B cell (primary cell): ENCODE results near the gene ITPK1. TPM values are rescaled to one million over a fixed set of nuclear protein-coding genes. Genes with fewer than 3 reads are reported as not detected.

ENCODE experiments used
- ATAC-seq: fragments of 200-7000 bp; cut with Tn5 transposase; one replicate; pipeline ENCODE4 v1.10.0; 2021; ENCODE audit warnings: low read depth, mild to moderate bottlenecking, moderate number of reproducible peaks, moderate library complexity
- CTCF ChIA-PET: fragments of 350-600 bp; sonication (Branson Sonifier 250); formaldehyde crosslinking; loops from one replicate; lab custom pipeline; 2021; ENCODE audit warnings: antibody characterized with exemption, inconsistent platforms; lab: Charles Lee
- POLR2A ChIA-PET: fragments of 350-600 bp; sonication (Branson Sonifier 250); formaldehyde crosslinking; loops from one replicate; lab custom pipeline; 2021; ENCODE audit warnings: antibody characterized with exemption; lab: Charles Lee
- DNase-seq: peaks from one replicate; pipeline ENCODE4 v3.0.0; 2013
- H2AFZ ChIP-seq: 2 replicates; pipeline ENCODE4 v1.6.1; 2012; ENCODE audit warnings: mild to moderate bottlenecking, low read depth, low read length; ENCODE audit not compliant: insufficient read depth, poor library complexity, severe bottlenecking
- H3K27ac ChIP-seq, 2 donors: 1 replicate in 1 of 2; 2 replicates in 1 of 2; pipeline ENCODE4 v1.5.1; 2012 to 2013; ENCODE audit warnings: low read length in 2 of 2, mild to moderate bottlenecking in 2 of 2, moderate library complexity in 1 of 2
- H3K27me3 ChIP-seq, 4 experiments: fragments of 200-600 bp in 1 of 4; sonication (generic) in 1 of 4; replicated peaks in 1 of 4; 1 replicate in 2 of 4; 2 replicates in 2 of 4; pipeline versions ENCODE4 v1.6.1 to v1.7.0; 2013 to 2016; ENCODE audit warnings: low read length in 3 of 4, mild to moderate bottlenecking in 2 of 4, mixed read lengths in 1 of 4, moderate library complexity in 1 of 4; ENCODE audit not compliant: insufficient read depth in 4 of 4, control insufficient read depth in 3 of 4; ENCODE audit errors: control extremely low read depth in 1 of 4
- H3K36me3 ChIP-seq, 2 experiments: replicated peaks in 1 of 2; 1 replicate in 1 of 2; 2 replicates in 1 of 2; pipeline versions ENCODE4 v1.6.1 to v1.7.1; 2013; ENCODE audit warnings: low read length in 1 of 2; ENCODE audit not compliant: insufficient read depth in 2 of 2, control insufficient read depth in 1 of 2; ENCODE audit errors: control extremely low read depth in 1 of 2, extremely low read depth in 1 of 2
- H3K4me1 ChIP-seq, 2 donors: fragments of 200-600 bp in 1 of 2; sonication (generic) in 1 of 2; 1 replicate in 1 of 2; 2 replicates in 1 of 2; pipeline versions ENCODE4 v1.5.1 to v1.6.1; 2013 to 2017; ENCODE audit warnings: low read length in 2 of 2; ENCODE audit not compliant: control insufficient read depth in 2 of 2, insufficient read depth in 2 of 2
- H3K4me2 ChIP-seq: replicated peaks from 2 replicates; pipeline ENCODE3; 2012; ENCODE audit warnings: mild to moderate bottlenecking, low read depth, low read length; ENCODE audit not compliant: poor library complexity, severe bottlenecking
- H3K4me3 ChIP-seq, 5 experiments: fragments of 200-600 bp in 1 of 5; sonication (generic) in 1 of 5; 1 replicate in 3 of 5; 2 replicates in 2 of 5; pipeline versions ENCODE4 v1.5.1 to v1.7.0; 2011 to 2016; ENCODE audit warnings: low read length in 4 of 5, mild to moderate bottlenecking in 4 of 5, low read depth in 2 of 5, control low read depth in 1 of 5, moderate library complexity in 1 of 5; ENCODE audit not compliant: insufficient read depth in 1 of 5; ENCODE audit errors: control extremely low read depth in 1 of 5, extremely low read depth in 1 of 5
- H3K79me2 ChIP-seq: fragments of 200-600 bp; sonication (generic); one replicate; pipeline ENCODE4 v1.6.0; 2016; ENCODE audit warnings: low read length; ENCODE audit not compliant: control insufficient read depth, insufficient read depth
- H3K9ac ChIP-seq: fragments of 200-600 bp; sonication (generic); 2 replicates; pipeline ENCODE4 v1.6.1; 2017; ENCODE audit warnings: mild to moderate bottlenecking, low read length, moderate library complexity
- H3K9me3 ChIP-seq, 3 donors: one replicate each; pipeline versions ENCODE4 v1.6.1 to v1.7.1; 2013; ENCODE audit warnings: low read length in 2 of 3; ENCODE audit not compliant: control insufficient read depth in 2 of 3, insufficient read depth in 1 of 3; ENCODE audit errors: control extremely low read depth in 1 of 3
- H4K20me1 ChIP-seq: 2 replicates; pipeline ENCODE4 v1.6.0; 2012; ENCODE audit warnings: mild to moderate bottlenecking, low read length; ENCODE audit not compliant: insufficient read depth, control insufficient read depth, poor library complexity, severe bottlenecking
- H3K27ac Mint-ChIP-seq: one replicate; pipeline ENCODE4 v1.8.0; 2021; ENCODE audit warnings: mixed read lengths
- H3K27me3 Mint-ChIP-seq: one replicate; pipeline ENCODE4 v1.8.0; 2021; ENCODE audit warnings: mixed read lengths
- H3K4me1 Mint-ChIP-seq: one replicate; pipeline ENCODE4 v1.8.0; 2021; ENCODE audit warnings: mixed read lengths
- H3K4me3 Mint-ChIP-seq: one replicate; pipeline ENCODE4 v1.8.0; 2021; ENCODE audit warnings: mixed read lengths
- H3K9me3 Mint-ChIP-seq: one replicate; pipeline ENCODE4 v1.8.0; 2022; ENCODE audit warnings: mixed read lengths; ENCODE audit not compliant: insufficient read depth
- CTCF ChIP-seq: fragments of 200-600 bp; IDR thresholded peaks from one replicate; pipeline ENCODE4 v1.8.0; 2022; ENCODE audit warnings: antibody characterized with exemption, mild to moderate bottlenecking
- EZH2 ChIP-seq: IDR thresholded peaks from 2 replicates; pipeline ENCODE4 v1.6.1; 2012; ENCODE audit warnings: borderline replicate concordance, low read depth, mild to moderate bottlenecking, moderate library complexity, low read length; ENCODE audit not compliant: insufficient read depth, poor library complexity, severe bottlenecking
- WGBS: methylation state at CpG from one replicate; pipeline ENCODE4 v1.1.5; 2013; ENCODE audit warnings: missing lambda C conversion rate; ENCODE audit not compliant: insufficient coverage; 5-methylcytosine and 5-hydroxymethylcytosine counted together
- intact Hi-C: fragments of 100-400 bp; cut with micrococcal nuclease; formaldehyde crosslinking; loops from one replicate; pipeline ENCODE4 v1.10.0; 2022
- polyA plus RNA-seq: library from polyadenylated mRNA; depleted of rRNA; stranded (reverse); fragments of >200 nt; gene quantifications from 2 replicates; pipeline ENCODE4 v1.2.3, GENCODE V29; 2012
- total RNA-seq, 2 donors: library from RNA; stranded (reverse); fragments of 120-200 nt in 1 of 2; gene quantifications; 1 replicate in 1 of 2; 2 replicates in 1 of 2; pipeline versions ENCODE4 v1.2.3 to v1.2.4, GENCODE V29; 2013 to 2022

Gene ITPK1
- total and polyA plus RNA-seq, 2 donors (not counting 1 experiment from before 2014, with no cell fraction given), result 46.0 to 46.9 TPM

GRCh38 chr14:92953526-92953925 is 162.2 kb downstream of the ITPK1 start:
- Histone ChIP-seq H3K79me2 (no peaks in the 10 kb centered on the region), H4K20me1 (no peaks in the 10 kb centered on the region), H3K36me3 (peaks cover 0 to 22% of the 10 kb centered on the region in 2 experiments), H3K27me3 (no peaks in the 10 kb centered on the region), H3K9ac (no peak overlapping the region), H3K27ac (no peak overlapping the region), H3K4me2 (no peak overlapping the region), H2AFZ (no peak overlapping the region), H3K4me3 (no peak overlapping the region), H3K9me3 (no peaks in the 10 kb centered on the region), H3K4me1 (peaks cover 0 to 5% of the 10 kb centered on the region in 2 donors)
- Mint-ChIP-seq H3K4me3 (no peak overlapping the region), H3K27ac (no peak overlapping the region), H3K27me3 (no peaks in the 10 kb centered on the region), H3K9me3 (no peaks in the 10 kb centered on the region), H3K4me1 (peaks cover 4% of the 10 kb centered on the region)
- no peak for ATAC-seq
- ChIA-PET CTCF (interaction anchor here (1.8 to 7.3 kb wide), 6 partner anchors 10 to 224 kb away, joined by 5 to 139 read pairs (median 10); partner anchors contain the start of gene ITPK1), POLR2A (no interaction called here)
- intact Hi-C loops, result loop anchor here (10.0 kb wide), 1 partner anchor 1181 kb away; no protein-coding TSS in a partner anchor
- TF ChIP-seq CTCF, result no peak
- TF ChIP-seq EZH2, result no peak
- DNase-seq, result no peak
- WGBS, result 97% methylated on average over 5 of the region's 6 CpGs

DNA sequence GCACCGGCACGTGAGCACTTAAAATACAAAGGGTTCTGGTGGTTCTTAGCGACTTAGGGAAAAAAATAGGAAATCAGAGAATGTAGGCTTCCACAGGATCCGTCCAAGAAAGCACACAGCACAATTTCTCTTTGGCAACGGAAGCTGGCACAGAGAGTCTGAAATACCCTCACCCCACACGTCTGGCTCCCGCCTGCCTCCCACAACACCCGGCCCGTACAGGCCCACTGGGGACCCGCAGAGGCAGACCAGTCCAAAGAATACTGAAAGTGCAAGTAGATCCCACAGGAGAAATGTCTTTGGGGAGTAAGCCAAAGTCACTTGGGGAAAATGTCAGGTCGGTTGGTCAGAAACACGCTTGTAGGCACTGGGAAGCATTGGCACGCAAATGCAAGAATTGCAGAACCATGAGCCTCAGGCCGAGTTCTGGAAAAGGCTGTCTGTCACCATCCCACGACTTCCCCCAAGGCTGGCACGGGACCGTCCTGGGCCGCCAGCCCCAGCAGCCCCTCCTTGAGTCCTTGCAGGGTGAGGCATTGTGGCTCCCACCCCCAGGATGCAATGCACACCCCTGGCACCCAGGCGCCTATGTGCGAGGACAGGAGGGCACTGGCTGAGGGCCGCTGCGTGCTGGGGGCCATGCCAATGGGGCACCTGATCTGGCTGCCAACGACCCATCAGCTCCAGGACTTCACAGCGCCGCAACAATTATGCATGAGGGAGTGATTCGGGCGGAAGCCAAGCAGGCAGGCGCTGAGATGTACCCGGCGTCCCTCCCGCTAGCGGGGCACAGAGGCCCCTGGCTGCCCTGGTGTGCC is 163.0 kb downstream of the ITPK1 start:
- no peak for DNase-seq

More for the DNA sequence above, 163.0 kb downstream of the ITPK1 start:
- no peaks in the 10 kb centered on the region for H3K27me3 ChIP-seq
- no peak for ATAC-seq
- no peak overlapping the region for H3K4me3 Mint-ChIP-seq
- no peak for TF ChIP-seq EZH2
- TF ChIP-seq CTCF, result no peak
- POLR2A ChIA-PET, result no interaction called here
- no peaks in the 10 kb centered on the region for H4K20me1 ChIP-seq
- H2AFZ ChIP-seq, result no peak overlapping the region
- peaks cover 4% of the 10 kb centered on the region for H3K4me1 Mint-ChIP-seq
- H3K36me3 ChIP-seq, result peaks cover 0 to 18% of the 10 kb centered on the region in 2 experiments
- H3K4me3 ChIP-seq, result no peak overlapping the region
- no peak overlapping the region for H3K27ac ChIP-seq
- intact Hi-C loops, result loop anchor here (1.0 to 10.0 kb wide), 5 partner anchors 164 to 1182 kb away; no protein-coding TSS in a partner anchor
- H3K9me3 ChIP-seq, result no peaks in the 10 kb centered on the region
- peaks cover 0 to 5% of the 10 kb centered on the region in 2 donors for H3K4me1 ChIP-seq
- no peaks in the 10 kb centered on the region for H3K79me2 ChIP-seq
- H3K4me2 ChIP-seq, result no peak overlapping the region
- 94% methylated on average over 29 of the region's 32 CpGs for WGBS
- H3K9ac ChIP-seq, result no peak overlapping the region
- CTCF ChIA-PET, result interaction anchor here (0.8 to 7.3 kb wide), 20 partner anchors 10 to 663 kb away, joined by 3 to 139 read pairs (median 5); partner anchors contain the start of genes GON7, ITPK1 and UBR7
- no peak overlapping the region for H3K27ac Mint-ChIP-seq
- no peaks in the 10 kb centered on the region for H3K27me3 Mint-ChIP-seq
- no peaks in the 10 kb centered on the region for H3K9me3 Mint-ChIP-seq
